Transverse colon (tissue), 4 donors: ENCODE results near the gene HCFC1. TPM values are rescaled to one million over a fixed set of nuclear protein-coding genes. Genes with fewer than 3 reads are reported as not detected.
A peak's percentile ranks its signal among the peaks of the same experiment; 100 is the strongest.

Experiments used
- DNase-seq: peaks from one replicate; pipeline ENCODE4 v3.0.0-alpha.2; 2019
- H3K27ac ChIP-seq, 4 donors: fragments of 200-600 bp; sonication (generic); 2 replicates each; pipeline ENCODE4 v1.5.1; 2016 to 2018; ENCODE audit warnings: inconsistent platforms in 4 of 4
- H3K27me3 ChIP-seq: fragments of 200-600 bp; sonication (generic); 2 replicates; pipeline ENCODE4 v1.5.1; 2017; ENCODE audit warnings: inconsistent platforms
- H3K36me3 ChIP-seq, 4 donors: fragments of 200-600 bp; sonication (generic); 2 replicates each; pipeline ENCODE4 v1.5.1; 2017 to 2019; ENCODE audit warnings: inconsistent platforms in 4 of 4
- H3K4me1 ChIP-seq, 4 donors: fragments of 200-600 bp; sonication (generic); 2 replicates each; pipeline ENCODE4 v1.5.1; 2017 to 2020; ENCODE audit warnings: inconsistent platforms in 4 of 4
- H3K4me3 ChIP-seq, 4 donors: fragments of 200-600 bp; sonication (generic); 1 replicate in 1 of 4; 2 replicates in 3 of 4; pipeline versions ENCODE4 v1.5.1 to v1.6.1; 2017 to 2019; ENCODE audit warnings: inconsistent platforms in 4 of 4
- H3K9me3 ChIP-seq, 2 donors: fragments of 200-600 bp; sonication (generic); 2 replicates each; pipeline ENCODE4 v1.5.1; 2017 to 2019; ENCODE audit warnings: inconsistent platforms in 2 of 2
- CTCF ChIP-seq, 5 experiments: fragments of 200-600 bp in 3 of 5; fragments of 450-650 bp in 2 of 5; sonication (generic) in 3 of 5; IDR thresholded peaks; 1 replicate in 2 of 5; 2 replicates in 3 of 5; pipeline ENCODE4 v1.5.1; 2016 to 2017; ENCODE audit warnings: antibody characterized with exemption in 5 of 5, inconsistent platforms in 3 of 5, mild to moderate bottlenecking in 2 of 5, moderate library complexity in 1 of 5
- EP300 ChIP-seq: sonication (generic); formaldehyde crosslinking; IDR thresholded peaks from one replicate; pipeline ENCODE4 v1.6.1; 2017; ENCODE audit warnings: antibody characterized with exemption, low read depth
- POLR2A ChIP-seq: fragments of 450-650 bp; IDR thresholded peaks from one replicate; pipeline ENCODE4 v1.6.1; 2016; ENCODE audit warnings: antibody characterized with exemption, mild to moderate bottlenecking, moderate library complexity
- POLR2AphosphoS5 ChIP-seq, 3 donors: sonication (generic); formaldehyde crosslinking; IDR thresholded peaks; one replicate each; pipeline ENCODE4 v1.6.1; 2016; ENCODE audit warnings: antibody characterized with exemption in 3 of 3
- WGBS, 2 donors: methylation state at CpG; one replicate each; pipeline ENCODE4 v1.1.5; 2018; ENCODE audit warnings: low coverage in 1 of 2; 5-methylcytosine and 5-hydroxymethylcytosine counted together
- in situ Hi-C, 4 donors: fragments of 200-750 bp; cut with MboI; loops; one replicate each; pipeline versions ENCODE4 v1.15.0 to v1.15.1; 2017; ENCODE audit warnings: low sequenced_read_pairs in 3 of 4, low pct_ligation_motif_present in 1 of 4, low pct_unique_long_range_greater_than_20kb in 1 of 4
- intact Hi-C: fragments of 100-400 bp; cut with DNase I; formaldehyde crosslinking; loops from one replicate; pipeline ENCODE4 v1.15.1; 2023; ENCODE audit warnings: low total_unique reads
- total RNA-seq, 4 donors: library from RNA; depleted of rRNA; stranded (reverse); fragments of >200 nt; gene quantifications; one replicate each; pipeline ENCODE4 v1.1.0, GENCODE V29; 2016

Gene HCFC1
- total RNA-seq, 4 donors from 2014 or later, result 34.0 to 68.5 (median 49.8) TPM

GRCh38 chrX:153948002-153948466, 23.6 kb downstream of the HCFC1 start:
- Histone ChIP-seq H3K27me3 (no peaks in the 10 kb centered on the region), H3K4me1 (peaks cover 0 to 13% (median 0%) of the 10 kb centered on the region in 4 donors), H3K36me3 (no peaks in the 10 kb centered on the region), H3K27ac (peak overlapping the region; percentile 58 to 72 (median 66)), H3K9me3 (no peaks in the 10 kb centered on the region), H3K4me3 (no peak overlapping the region)
- intact Hi-C loops (no loop called here), in situ Hi-C loops (loop anchor here in 1 of 4 donors (25.0 kb wide), 2 partner anchors 161 to 986 kb away; partner anchors contain the start of genes IDH3G, SRPK3 and SSR4)
- 82% methylated on average over 10 of the region's 10 CpGs; no CpG with 5 or more reads in 1 of the 2 donors for WGBS, 2 donors
- TF ChIP-seq CTCF (IDR thresholded peaks at IDR 0.05) (no peak), POLR2AphosphoS5 (IDR thresholded peaks at IDR 0.05) (no peak), POLR2A (no peak), EP300 (no peak)
- no peak for DNase-seq

GRCh38 chrX:153947009-153947769, 24.4 kb downstream of the HCFC1 start:
- in situ Hi-C loops, result loop anchor here in 1 of 4 donors (25.0 kb wide), 2 partner anchors 160 to 985 kb away; partner anchors contain the start of genes IDH3G, SRPK3 and SSR4
- no peak for TF ChIP-seq POLR2A
- peak; percentile 68 to 84 (median 77) for TF ChIP-seq CTCF (IDR thresholded peaks at IDR 0.05)
- TF ChIP-seq EP300, result no peak
- TF ChIP-seq POLR2AphosphoS5 (IDR thresholded peaks at IDR 0.05), result peak in 1 of 3 donors; percentile 9
- no peaks in the 10 kb centered on the region for H3K27me3 ChIP-seq
- H3K27ac ChIP-seq, result peak overlapping the region; percentile 58 to 72 (median 66)
- no peaks in the 10 kb centered on the region for H3K36me3 ChIP-seq
- H3K4me1 ChIP-seq, result peaks cover 0 to 12% (median 0%) of the 10 kb centered on the region in 4 donors
- no peaks in the 10 kb centered on the region for H3K9me3 ChIP-seq
- intact Hi-C loops, result no loop called here
- WGBS, 2 donors, result 47 to 54% methylated on average over 5 to 19 of the region's 19 CpGs
- DNase-seq, result peak; percentile 84
- H3K4me3 ChIP-seq, result no peak overlapping the region

GRCh38 chrX:153945956-153946943, 25.4 kb downstream of the HCFC1 start:
- Histone ChIP-seq H3K36me3 (no peaks in the 10 kb centered on the region), H3K4me3 (no peak overlapping the region), H3K9me3 (no peaks in the 10 kb centered on the region), H3K27me3 (no peaks in the 10 kb centered on the region), H3K27ac (peak overlapping the region; percentile 24 to 71 (median 52)), H3K4me1 (peaks cover 0 to 12% (median 0%) of the 10 kb centered on the region in 4 donors)
- 89% methylated on average over 24 of the region's 24 CpGs; no CpG with 5 or more reads in 1 of the 2 donors for WGBS, 2 donors
- in situ Hi-C loops, result loop anchor here in 1 of 4 donors (25.0 kb wide), 2 partner anchors 159 to 984 kb away; partner anchors contain the start of genes IDH3G, SRPK3 and SSR4
- TF ChIP-seq POLR2AphosphoS5 (IDR thresholded peaks at IDR 0.05), result no peak
- TF ChIP-seq CTCF (IDR thresholded peaks at IDR 0.05), result no peak
- TF ChIP-seq POLR2A, result no peak
- TF ChIP-seq EP300, result no peak
- intact Hi-C loops, result no loop called here
- no peak for DNase-seq
